DOHH2 (cell line): Measurements from ENCODE around the gene TAX1BP1.

Experiments
- H3F3A ChIP-seq: fragments of 200-600 bp; sonication (generic), shearing (Covaris generic); 2 replicates; pipeline ENCODE4 v1.6.0; 2016; ENCODE audit warnings: antibody characterized with exemption, mild to moderate bottlenecking; ENCODE audit not compliant: control insufficient read depth, insufficient read depth
- H3K27ac ChIP-seq: fragments of 200-600 bp; sonication (generic); 2 replicates; pipeline ENCODE4 v1.5.1; 2014; ENCODE audit warnings: low read depth, mild to moderate bottlenecking, low read length, moderate library complexity
- H3K27me3 ChIP-seq: fragments of 200-600 bp; sonication (generic); 2 replicates; pipeline ENCODE4 v1.6.1; 2014; ENCODE audit warnings: mild to moderate bottlenecking, low read length, mixed read lengths; ENCODE audit not compliant: control insufficient read depth
- H3K36me3 ChIP-seq: fragments of 200-600 bp; sonication (generic); 2 replicates; pipeline ENCODE4 v1.6.1; 2014; ENCODE audit warnings: mild to moderate bottlenecking, low read length, moderate library complexity, mixed read lengths; ENCODE audit not compliant: control insufficient read depth
- H3K4me1 ChIP-seq: fragments of 200-600 bp; sonication (generic); 2 replicates; pipeline ENCODE4 v1.6.1; 2014; ENCODE audit warnings: mild to moderate bottlenecking, low read length, mixed read lengths; ENCODE audit not compliant: control insufficient read depth
- H3K4me2 ChIP-seq: fragments of 200-600 bp; sonication (generic); 2 replicates; pipeline ENCODE4 v1.6.0; 2014; ENCODE audit warnings: mild to moderate bottlenecking, low read length, moderate library complexity
- H3K4me3 ChIP-seq: fragments of 200-600 bp; sonication (generic); 2 replicates; pipeline ENCODE4 v1.5.1; 2014; ENCODE audit warnings: mild to moderate bottlenecking, low read length, mixed read lengths
- H3K79me2 ChIP-seq: fragments of 200-600 bp; sonication (generic); 2 replicates; pipeline ENCODE4 v1.6.1; 2014; ENCODE audit warnings: mild to moderate bottlenecking, low read length, mixed read lengths; ENCODE audit not compliant: control insufficient read depth
- H3K9me2 ChIP-seq: fragments of 200-600 bp; sonication (generic); replicated peaks from 2 replicates; pipeline ENCODE4 v1.6.1; 2014; ENCODE audit warnings: mild to moderate bottlenecking, low read length, mixed read lengths; ENCODE audit not compliant: control insufficient read depth
- H3K9me3 ChIP-seq: fragments of 200-600 bp; sonication (generic); 2 replicates; pipeline ENCODE4 v1.6.1; 2014; ENCODE audit warnings: antibody characterized with exemption, low read length, mixed read lengths; ENCODE audit not compliant: control insufficient read depth, insufficient read depth
- H4K20me1 ChIP-seq: fragments of 200-600 bp; sonication (generic); 2 replicates; pipeline ENCODE4 v1.6.0; 2014; ENCODE audit warnings: low read depth, mild to moderate bottlenecking, antibody characterized with exemption, low read length, moderate library complexity; ENCODE audit not compliant: control insufficient read depth, insufficient read depth
- EZH2phosphoT487 ChIP-seq: fragments of 200-600 bp; sonication (generic); IDR thresholded peaks from 2 replicates; pipeline ENCODE4 v1.6.1; 2017; ENCODE audit warnings: borderline replicate concordance, mild to moderate bottlenecking, antibody characterized with exemption, low read length, moderate library complexity, mixed read lengths
- TF ChIP-seq, protein P1 (sequence below): fragments of 200-600 bp; sonication (generic); IDR thresholded peaks from one replicate; pipeline ENCODE4 v1.5.1; 2014; ENCODE audit warnings: antibody characterized with exemption, mild to moderate bottlenecking, low read depth, low read length; ENCODE audit not compliant: poor library complexity, severe bottlenecking

Gene TAX1BP1

DNA sequence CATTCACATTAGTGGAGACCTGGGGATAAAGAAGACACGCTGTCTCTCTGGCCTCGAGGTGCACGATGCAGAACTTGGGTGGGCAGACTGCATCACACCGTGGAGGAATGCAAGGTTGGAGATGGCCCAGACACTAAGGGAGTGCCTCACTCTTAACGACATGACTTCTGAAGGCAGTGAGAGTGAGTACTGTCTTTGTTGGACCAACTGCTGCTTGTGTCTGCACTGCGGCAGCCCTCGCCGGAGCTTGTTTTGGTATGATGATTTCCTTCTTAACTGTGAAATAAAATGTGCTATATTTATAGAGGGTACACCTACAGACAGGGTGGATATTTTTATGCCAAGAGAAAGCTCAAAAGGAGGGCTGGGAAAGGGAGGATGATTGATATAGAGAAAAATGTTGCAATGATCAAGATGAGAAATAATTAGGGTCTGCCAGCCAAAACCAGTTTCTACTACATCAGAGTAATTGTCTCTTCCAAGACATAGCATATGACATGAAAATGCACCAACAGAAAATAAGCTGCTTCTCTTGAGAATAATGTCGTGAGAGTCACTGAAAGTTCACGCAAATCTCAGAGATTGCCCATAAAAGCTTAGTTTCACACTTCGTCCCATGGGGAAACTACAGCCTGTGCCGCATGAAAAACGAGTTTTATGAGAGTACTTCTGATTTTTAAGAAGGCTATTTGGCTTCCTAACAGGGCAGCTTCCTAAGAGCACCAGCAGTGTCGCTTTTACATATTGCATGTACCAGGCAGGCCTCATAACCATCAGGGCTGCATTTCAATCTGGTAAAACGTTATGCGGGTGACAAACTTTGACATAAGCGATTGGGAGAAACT lies 127.1 kb downstream of the TAX1BP1 start:
- Histone ChIP-seq H3K27ac (no peak overlapping the region), H3K4me3 (no peak overlapping the region), H3K79me2 (no peaks in the 10 kb centered on the region), H3K9me2 (no peaks in the 10 kb centered on the region), H3K9me3 (no peaks in the 10 kb centered on the region), H3K36me3 (no peaks in the 10 kb centered on the region), H3K27me3 (no peaks in the 10 kb centered on the region), H3K4me1 (no peaks in the 10 kb centered on the region), H3K4me2 (no peak overlapping the region), H3F3A (no peaks in the 10 kb centered on the region), H4K20me1 (no peaks in the 10 kb centered on the region)
- TF ChIP-seq, protein P1, sequence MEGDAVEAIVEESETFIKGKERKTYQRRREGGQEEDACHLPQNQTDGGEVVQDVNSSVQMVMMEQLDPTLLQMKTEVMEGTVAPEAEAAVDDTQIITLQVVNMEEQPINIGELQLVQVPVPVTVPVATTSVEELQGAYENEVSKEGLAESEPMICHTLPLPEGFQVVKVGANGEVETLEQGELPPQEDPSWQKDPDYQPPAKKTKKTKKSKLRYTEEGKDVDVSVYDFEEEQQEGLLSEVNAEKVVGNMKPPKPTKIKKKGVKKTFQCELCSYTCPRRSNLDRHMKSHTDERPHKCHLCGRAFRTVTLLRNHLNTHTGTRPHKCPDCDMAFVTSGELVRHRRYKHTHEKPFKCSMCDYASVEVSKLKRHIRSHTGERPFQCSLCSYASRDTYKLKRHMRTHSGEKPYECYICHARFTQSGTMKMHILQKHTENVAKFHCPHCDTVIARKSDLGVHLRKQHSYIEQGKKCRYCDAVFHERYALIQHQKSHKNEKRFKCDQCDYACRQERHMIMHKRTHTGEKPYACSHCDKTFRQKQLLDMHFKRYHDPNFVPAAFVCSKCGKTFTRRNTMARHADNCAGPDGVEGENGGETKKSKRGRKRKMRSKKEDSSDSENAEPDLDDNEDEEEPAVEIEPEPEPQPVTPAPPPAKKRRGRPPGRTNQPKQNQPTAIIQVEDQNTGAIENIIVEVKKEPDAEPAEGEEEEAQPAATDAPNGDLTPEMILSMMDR = no peak
- no peak for TF ChIP-seq EZH2phosphoT487

GRCh38 chr7:27868131-27868550 lies 128.2 kb downstream of the TAX1BP1 start:
- no peaks in the 10 kb centered on the region for H3K9me3 ChIP-seq
- TF ChIP-seq EZH2phosphoT487 = no peak
- TF ChIP-seq, protein P1 = no peak
- H3F3A ChIP-seq = no peaks in the 10 kb centered on the region
- H3K36me3 ChIP-seq = no peaks in the 10 kb centered on the region
- no peak overlapping the region for H3K4me2 ChIP-seq
- H3K79me2 ChIP-seq = no peaks in the 10 kb centered on the region
- no peaks in the 10 kb centered on the region for H3K4me1 ChIP-seq
- no peaks in the 10 kb centered on the region for H4K20me1 ChIP-seq
- no peaks in the 10 kb centered on the region for H3K9me2 ChIP-seq
- no peak overlapping the region for H3K4me3 ChIP-seq
- H3K27me3 ChIP-seq = no peaks in the 10 kb centered on the region
- H3K27ac ChIP-seq = no peak overlapping the region

- no peaks in the 10 kb centered on the region for H3K79me2 ChIP-seq
- H3K36me3 ChIP-seq = no peaks in the 10 kb centered on the region
- no peaks in the 10 kb centered on the region for H3K9me2 ChIP-seq
- H3F3A ChIP-seq = no peaks in the 10 kb centered on the region
- no peaks in the 10 kb centered on the region for H3K9me3 ChIP-seq
- no peaks in the 10 kb centered on the region for H4K20me1 ChIP-seq
- no peak overlapping the region for H3K4me3 ChIP-seq
- TF ChIP-seq, protein P1 = no peak
- no peak for TF ChIP-seq EZH2phosphoT487
- no peaks in the 10 kb centered on the region for H3K4me1 ChIP-seq
- H3K27me3 ChIP-seq = no peaks in the 10 kb centered on the region
- no peak overlapping the region for H3K4me2 ChIP-seq
- H3K27ac ChIP-seq = no peak overlapping the region
These were observed 129.1 kb downstream of the TAX1BP1 start for GRCh38 chr7:27869056-27869455.
